ENCODE results near the gene SMAD4. TPM values are rescaled to one million over a fixed set of nuclear protein-coding genes. Genes with fewer than 3 reads are reported as not detected.

Gene SMAD4
- total and polyA plus RNA-seq, 2 donors (not counting 3 experiments of a cell fraction or from before 2014, with no cell fraction given) = 63.5 to 82.8 TPM

GRCh38 chr18:51078026-51078425 is 48.0 kb downstream of the SMAD4 start:
- H3K27me3 ChIP-seq (ENCODE audit: control insufficient read depth in 2 of 2, insufficient read depth in 2 of 2, low read length in 2 of 2) = no peaks in the 10 kb centered on the region
- intact Hi-C loops (cut with micrococcal nuclease) = no loop called here
- no peak for DNase-seq (ENCODE audit: low read depth, low spot score)
- ChIA-PET CTCF (no interaction called here), POLR2A (no interaction called here)
- H3K4me1 ChIP-seq (ENCODE audit: control insufficient read depth, extremely low read depth, insufficient read depth, low read length) = peaks cover 12% of the 10 kb centered on the region
- peaks cover 5 to 13% of the 10 kb centered on the region in 2 experiments for H3K36me3 ChIP-seq (ENCODE audit: control insufficient read depth in 2 of 2, extremely low read depth in 1 of 2, insufficient read depth in 2 of 2, low read length in 2 of 2)
- dilution Hi-C loops (cut with MboI; ENCODE audit: extremely low pct_ligation_motif_present, low sequenced_read_pairs) = no loop called here
- TF ChIP-seq JUN (IDR thresholded peaks at IDR 0.05; ENCODE audit: borderline replicate concordance, insufficient read depth, insufficient read length, low read depth) = no peak
- H3K9me3 ChIP-seq (replicated peaks; ENCODE audit: control insufficient read depth, insufficient read depth, low read length) = no peaks in the 10 kb centered on the region
- no peaks in the 10 kb centered on the region for H3K9me1 ChIP-seq (replicated peaks; ENCODE audit: control insufficient read depth, extremely low read depth, insufficient read depth, low read length)
- H3K4me2 ChIP-seq (ENCODE audit: insufficient read depth, low read length) = no peak overlapping the region
- H4K20me1 ChIP-seq (replicated peaks; ENCODE audit: control insufficient read depth, extremely low read depth, insufficient read depth, low read length) = peaks cover 9% of the 10 kb centered on the region
- H3K9ac ChIP-seq (replicated peaks; ENCODE audit: extremely low read depth, insufficient read depth, low read length) = no peak overlapping the region
- no peak overlapping the region for H3K27ac ChIP-seq (ENCODE audit: insufficient read depth, low read depth, low read length)
- no peak overlapping the region for H2AFZ ChIP-seq (ENCODE audit: low read depth, low read length)
- peaks cover 14% of the 10 kb centered on the region for H3K79me2 ChIP-seq (ENCODE audit: control insufficient read depth, insufficient read depth, low read length)
- no peak overlapping the region for H3K4me3 ChIP-seq (replicated peaks in 1 of 3; ENCODE audit: insufficient read depth in 1 of 3, low read depth in 1 of 3, low read length in 3 of 3)
- FAIRE-seq = no peak
- no TSS peak for BruUV-seq (replicated peaks)

GRCh38 chr18:51082571-51083267 is 52.7 kb downstream of the SMAD4 start:
- H3K9me3 ChIP-seq (replicated peaks; ENCODE audit: control insufficient read depth, insufficient read depth, low read length) = no peaks in the 10 kb centered on the region
- H3K9ac ChIP-seq (replicated peaks; ENCODE audit: extremely low read depth, insufficient read depth, low read length) = peak overlapping the region; percentile 38
- peaks cover 10% of the 10 kb centered on the region for H4K20me1 ChIP-seq (replicated peaks; ENCODE audit: control insufficient read depth, extremely low read depth, insufficient read depth, low read length)
- H3K4me3 ChIP-seq (replicated peaks in 1 of 3; ENCODE audit: insufficient read depth in 1 of 3, low read depth in 1 of 3, low read length in 3 of 3) = no peak overlapping the region
- peak; percentile 67 for DNase-seq (ENCODE audit: low read depth, low spot score)
- intact Hi-C loops (cut with micrococcal nuclease) (loop anchor here (5.0 kb wide), 1 partner anchor 115 kb away; the partner anchor contains the start of gene MEX3C), dilution Hi-C loops (cut with MboI; ENCODE audit: extremely low pct_ligation_motif_present, low sequenced_read_pairs) (no loop called here)
- peaks cover 5 to 11% of the 10 kb centered on the region in 2 experiments for H3K36me3 ChIP-seq (ENCODE audit: control insufficient read depth in 2 of 2, extremely low read depth in 1 of 2, insufficient read depth in 2 of 2, low read length in 2 of 2)
- POLR2A ChIA-PET = no interaction called here
- no peaks in the 10 kb centered on the region for H3K79me2 ChIP-seq (ENCODE audit: control insufficient read depth, insufficient read depth, low read length)
- H3K9me1 ChIP-seq (replicated peaks; ENCODE audit: control insufficient read depth, extremely low read depth, insufficient read depth, low read length) = no peaks in the 10 kb centered on the region
- peaks cover 17% of the 10 kb centered on the region for H3K4me1 ChIP-seq (ENCODE audit: control insufficient read depth, extremely low read depth, insufficient read depth, low read length)
- BruUV-seq (replicated peaks) = no TSS peak
- peak overlapping the region; percentile 57 for H3K27ac ChIP-seq (ENCODE audit: insufficient read depth, low read depth, low read length)
- peak; percentile 75 for FAIRE-seq
- peak; percentile 48 for TF ChIP-seq FOS (IDR thresholded peaks at IDR 0.05; ENCODE audit: borderline replicate concordance, insufficient read depth, low read length)
- TF ChIP-seq JUN (IDR thresholded peaks at IDR 0.05; ENCODE audit: borderline replicate concordance, insufficient read depth, insufficient read length, low read depth) = peak; percentile 73
- no peak for TF ChIP-seq POLR2AphosphoS5 (IDR thresholded peaks at IDR 0.05; ENCODE audit: insufficient read depth, low read depth, low read length)
- CTCF ChIA-PET = interaction anchor here (0.6 to 1.0 kb wide), 3 partner anchors 25 to 262 kb away, joined by 3 to 4 read pairs (median 4); no protein-coding TSS in a partner anchor
- H3K27me3 ChIP-seq (ENCODE audit: control insufficient read depth in 2 of 2, insufficient read depth in 2 of 2, low read length in 2 of 2) = no peaks in the 10 kb centered on the region
- H2AFZ ChIP-seq (ENCODE audit: low read depth, low read length) = no peak overlapping the region
- peak overlapping the region; percentile 5 for H3K4me2 ChIP-seq (ENCODE audit: insufficient read depth, low read length)
